Keratinocyte (primary cell): Measurements from ENCODE around the gene ANKS1A. TPM values are rescaled to one million over a fixed set of nuclear protein-coding genes. Genes with fewer than 3 reads are reported as not detected.
"Not testable (repeated sequence)": the region's sequence is repeated elsewhere in the genome, so short reads cannot be mapped to it uniquely, and the experiment has no call there.

Experiments used
- DNase-seq: peaks from one replicate; pipeline ENCODE4 v3.0.0-alpha.2; 2011; ENCODE audit warnings: low read depth, missing footprints, low spot score
- FAIRE-seq: peaks from 2 replicates; lab custom pipeline; 2011; peaks lifted over from hg19 to GRCh38; lab: Jason Lieb, UNC
- H2AFZ ChIP-seq: 2 replicates; pipeline ENCODE4 v1.6.0; 2012; ENCODE audit warnings: low read length, control low read depth, inconsistent platforms; ENCODE audit not compliant: control insufficient read depth
- H3K27ac ChIP-seq: 2 replicates; pipeline ENCODE4 v1.5.1; 2011; ENCODE audit warnings: low read length; ENCODE audit not compliant: control insufficient read depth, insufficient read depth
- H3K27me3 ChIP-seq: 3 replicates; pipeline ENCODE4 v1.6.0; 2011; ENCODE audit warnings: low read length; ENCODE audit not compliant: control insufficient read depth, insufficient read depth; ENCODE audit errors: extremely low read depth
- H3K36me3 ChIP-seq, 2 experiments: 2 replicates in 1 of 2; 3 replicates in 1 of 2; pipeline ENCODE4 v1.5.1; 2011; ENCODE audit warnings: low read length in 2 of 2, mild to moderate bottlenecking in 1 of 2; ENCODE audit not compliant: control insufficient read depth in 2 of 2, insufficient read depth in 2 of 2; ENCODE audit errors: extremely low read depth in 1 of 2
- H3K4me1 ChIP-seq: 3 replicates; pipeline ENCODE4 v1.5.1; 2011; ENCODE audit warnings: low read length; ENCODE audit not compliant: control insufficient read depth, insufficient read depth; ENCODE audit errors: extremely low read depth
- H3K4me2 ChIP-seq: 3 replicates; pipeline ENCODE4 v1.6.0; 2011; ENCODE audit warnings: low read depth, low read length; ENCODE audit not compliant: control insufficient read depth, insufficient read depth; ENCODE audit errors: extremely low read depth
- H3K4me3 ChIP-seq, 3 experiments: fragments of 200-600 bp in 1 of 3; sonication (generic) in 1 of 3; 2 replicates in 2 of 3; 3 replicates in 1 of 3; pipeline ENCODE4 v1.5.1; 2011 to 2016; ENCODE audit warnings: low read length in 3 of 3, mild to moderate bottlenecking in 3 of 3, control low read depth in 2 of 3, inconsistent platforms in 1 of 3, low read depth in 1 of 3, mixed read lengths in 1 of 3, mixed run types in 1 of 3, moderate library complexity in 1 of 3; ENCODE audit not compliant: control insufficient read depth in 2 of 3, insufficient read depth in 2 of 3; ENCODE audit errors: extremely low read depth in 1 of 3
- H3K79me2 ChIP-seq: 2 replicates; pipeline ENCODE4 v1.6.0; 2012; ENCODE audit warnings: low read length; ENCODE audit not compliant: control insufficient read depth, insufficient read depth
- H3K9ac ChIP-seq: 3 replicates; pipeline ENCODE4 v1.6.0; 2011; ENCODE audit warnings: low read length; ENCODE audit not compliant: control insufficient read depth, insufficient read depth; ENCODE audit errors: extremely low read depth
- H3K9me1 ChIP-seq: 3 replicates; pipeline ENCODE4 v1.6.0; 2011; ENCODE audit warnings: low read length; ENCODE audit not compliant: control insufficient read depth, insufficient read depth; ENCODE audit errors: extremely low read depth
- H3K9me3 ChIP-seq: 2 replicates; pipeline ENCODE4 v1.5.1; 2012; ENCODE audit warnings: low read depth, low read length; ENCODE audit not compliant: control insufficient read depth
- H4K20me1 ChIP-seq: 3 replicates; pipeline ENCODE4 v1.6.0; 2011; ENCODE audit warnings: low read length; ENCODE audit not compliant: control insufficient read depth, insufficient read depth; ENCODE audit errors: extremely low read depth
- CTCF ChIP-seq, 3 experiments: IDR thresholded peaks in 1 of 3; conservative IDR thresholded peaks in 1 of 3; optimal IDR thresholded peaks in 1 of 3; 2 replicates in 2 of 3; 3 replicates in 1 of 3; pipeline versions ENCODE3 to v1.5.1; 2011; ENCODE audit warnings: low read length in 3 of 3, mild to moderate bottlenecking in 3 of 3, moderate library complexity in 2 of 3, control low read depth in 1 of 3, inconsistent platforms in 1 of 3; ENCODE audit not compliant: insufficient read depth in 2 of 3; ENCODE audit errors: extremely low read depth in 1 of 3
- EZH2 ChIP-seq: IDR thresholded peaks from one replicate; pipeline ENCODE4 v1.6.1; 2012; ENCODE audit warnings: inconsistent platforms, mild to moderate bottlenecking, low read length, moderate library complexity
- dilution Hi-C: fragments of 300-500 bp; cut with MboI; formaldehyde crosslinking; loops from one replicate; pipeline ENCODE4 v1.7.0; 2020; ENCODE audit warnings: low sequenced_read_pairs; ENCODE audit not compliant: extremely low pct_ligation_motif_present
- polyA plus RNA-seq, 5 experiments: library from polyadenylated mRNA; depleted of rRNA in 3 of 5; stranded (reverse) in 3 of 5; stranded (forward) in 1 of 5; unstranded in 1 of 5; fragments of >200 nt; gene quantifications; 1 replicate in 1 of 5; 2 replicates in 3 of 5; 3 replicates in 1 of 5; pipeline versions ENCODE4 v1.2.1 to v1.2.3, GENCODE V29; 2011 to 2012; ENCODE audit warnings: missing spikeins in 2 of 5, low read depth in 1 of 5, low replicate concordance in 1 of 5

ANKS1A gene
- polyA plus RNA-seq, 1 donor (not counting 4 experiments of a cell fraction or from before 2014, with no cell fraction given) = 8.6 TPM

DNA sequence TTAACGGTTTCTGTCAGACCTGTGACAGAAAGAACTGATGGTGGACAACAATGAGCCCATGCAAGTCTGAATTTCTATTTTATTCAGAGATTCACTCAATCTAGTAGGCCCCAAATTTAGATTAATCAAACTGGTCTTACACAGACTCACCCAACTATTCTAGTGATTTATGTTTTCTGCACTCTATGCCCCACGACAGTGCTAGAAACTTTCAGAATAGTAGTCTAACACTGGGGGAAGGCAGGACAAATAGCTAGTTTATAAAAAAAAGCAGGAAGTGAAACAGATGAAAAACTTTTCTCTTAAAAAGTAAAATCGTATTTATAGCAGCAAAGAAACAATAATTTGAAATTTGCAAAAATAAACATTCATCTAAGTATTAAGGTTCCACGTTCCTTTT, 247.1 kb downstream of the ANKS1A start:
- FAIRE-seq = no peak
- TF ChIP-seq CTCF (optimal IDR thresholded peaks at IDR 0.05 in 1 of 3, IDR thresholded peaks at IDR 0.05 in 1 of 3, conservative IDR thresholded peaks at IDR 0.05 in 1 of 3; ENCODE audit: extremely low read depth in 1 of 3, insufficient read depth in 2 of 3, low read length in 3 of 3) = no peak
- TF ChIP-seq EZH2 = no peak
- no peaks in the 10 kb centered on the region for H3K9me3 ChIP-seq
- peaks cover 2% of the 10 kb centered on the region for H3K4me1 ChIP-seq
- no peak overlapping the region for H3K4me3 ChIP-seq
- H3K27ac ChIP-seq = no peak overlapping the region
- DNase-seq = no peak
- dilution Hi-C loops = no loop called here
- H3K9ac ChIP-seq = no peak overlapping the region
- H3K79me2 ChIP-seq = no peaks in the 10 kb centered on the region
- no peak overlapping the region for H3K4me2 ChIP-seq
- no peaks in the 10 kb centered on the region for H3K9me1 ChIP-seq
- H2AFZ ChIP-seq = no peak overlapping the region
- no peaks in the 10 kb centered on the region for H3K36me3 ChIP-seq
- no peaks in the 10 kb centered on the region for H4K20me1 ChIP-seq
- no peaks in the 10 kb centered on the region for H3K27me3 ChIP-seq

DNA sequence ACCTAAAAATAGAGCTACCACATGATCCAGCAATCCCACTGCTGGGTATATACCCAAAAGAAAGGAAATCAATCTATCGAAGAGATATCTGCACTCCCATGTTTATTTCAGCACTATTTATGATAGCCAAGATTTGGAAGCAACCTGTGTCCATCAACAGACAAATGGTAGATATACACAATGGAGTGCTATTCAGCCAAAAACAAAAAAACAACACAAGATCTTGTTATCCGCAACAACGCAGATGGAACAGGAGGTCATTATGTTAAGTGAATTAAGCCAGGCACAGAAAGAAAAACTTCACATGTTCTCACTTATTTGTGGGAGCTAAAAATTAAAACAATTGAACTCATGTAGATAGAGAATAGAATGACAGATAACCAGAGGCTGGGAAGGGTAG, 249.1 kb downstream of the ANKS1A start:
- H3K9me1 ChIP-seq, H2AFZ ChIP-seq, H3K27ac ChIP-seq, H3K36me3 ChIP-seq, H3K4me3 ChIP-seq, FAIRE-seq, DNase-seq, H4K20me1 ChIP-seq, H3K79me2 ChIP-seq, H3K9me3 ChIP-seq, H3K4me2 ChIP-seq, H3K27me3 ChIP-seq, H3K9ac ChIP-seq, H3K4me1 ChIP-seq, dilution Hi-C loops: not testable (repeated sequence)

DNA sequence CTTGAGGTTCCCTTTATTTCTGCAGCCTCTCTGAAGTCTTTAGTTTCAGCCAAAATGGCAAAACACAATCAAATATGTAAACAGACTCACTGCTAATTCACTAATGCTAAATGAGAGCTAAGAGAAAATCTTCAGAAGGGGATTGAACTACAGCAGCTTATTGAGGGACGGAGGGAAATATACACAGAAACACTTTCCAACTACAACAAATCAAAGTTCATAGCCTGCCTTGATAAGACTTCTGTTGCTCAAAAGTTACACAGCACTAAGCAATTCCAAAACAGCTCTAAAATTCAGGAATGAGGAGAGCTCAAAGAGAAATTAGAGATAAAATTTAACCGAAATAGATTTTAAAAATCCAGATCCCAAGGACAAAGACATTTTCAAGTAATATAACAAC, 250.4 kb downstream of the ANKS1A start:
- FAIRE-seq = no peak

More for the DNA sequence above, 250.4 kb downstream of the ANKS1A start:
- Histone ChIP-seq H3K36me3 (no peaks in the 10 kb centered on the region), H4K20me1 (no peaks in the 10 kb centered on the region), H3K79me2 (no peaks in the 10 kb centered on the region), H3K9me3 (no peaks in the 10 kb centered on the region), H2AFZ (no peak overlapping the region), H3K9ac (no peak overlapping the region), H3K4me2 (no peak overlapping the region), H3K9me1 (no peaks in the 10 kb centered on the region), H3K27ac (no peak overlapping the region), H3K27me3 (no peaks in the 10 kb centered on the region), H3K4me1 (peaks cover 2% of the 10 kb centered on the region), H3K4me3 (no peak overlapping the region)
- TF ChIP-seq CTCF (optimal IDR thresholded peaks at IDR 0.05 in 1 of 3, IDR thresholded peaks at IDR 0.05 in 1 of 3, conservative IDR thresholded peaks at IDR 0.05 in 1 of 3; ENCODE audit: extremely low read depth in 1 of 3, insufficient read depth in 2 of 3, low read length in 3 of 3) (no peak), EZH2 (no peak)
- DNase-seq = no peak
- dilution Hi-C loops = no loop called here
